ENCODE data around the gene MED13L. TPM values are rescaled to one million over a fixed set of nuclear protein-coding genes. Genes with fewer than 3 reads are reported as not detected.
"Not testable (repeated sequence)": the region's sequence is repeated elsewhere in the genome, so short reads cannot be mapped to it uniquely, and the experiment has no call there.

MED13L gene
- polyA plus RNA-seq, 4 donors, result 9.8 to 74.0 (median 14.3) TPM

DNA sequence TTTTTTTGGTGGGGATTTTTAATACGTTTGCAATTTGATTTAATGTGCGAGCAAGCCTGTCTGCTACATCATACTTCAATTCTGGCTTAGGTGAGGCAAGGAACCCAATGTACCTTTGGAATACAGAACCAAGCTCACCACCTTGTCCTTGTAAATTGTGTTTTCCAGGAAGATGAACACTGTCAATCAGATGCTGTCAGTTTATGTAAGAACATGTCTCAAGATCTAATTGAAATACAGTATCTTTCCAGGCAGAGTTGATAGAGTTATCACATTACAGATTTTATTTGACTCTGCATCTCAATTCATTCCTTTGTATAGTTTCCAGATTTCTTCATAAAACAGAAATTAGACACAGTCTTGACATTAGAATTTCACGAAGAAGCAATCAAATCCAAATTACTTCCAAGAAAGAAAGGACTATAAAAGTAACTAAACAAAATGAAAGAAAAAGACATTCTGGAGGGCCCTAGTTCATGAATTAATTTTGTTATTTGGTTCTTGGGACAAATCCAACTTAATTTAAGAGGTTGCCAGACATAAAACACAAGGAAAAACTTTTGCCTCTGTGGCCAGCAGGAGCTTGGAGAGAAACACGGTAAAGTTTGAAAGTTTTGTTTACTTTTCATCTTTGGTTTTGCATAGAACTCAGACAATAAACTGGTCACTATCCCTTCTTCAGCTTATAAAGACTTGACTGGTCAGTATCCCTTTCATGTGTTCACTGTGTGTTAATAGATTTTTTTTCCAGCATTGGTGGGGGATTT is 16.4 kb upstream of the MED13L start:
- FAIRE-seq (no peak), DNase-seq (no peak)
- H3K4me1 ChIP-seq (ENCODE audit: control insufficient read depth in 3 of 3, insufficient read depth in 2 of 3, low read depth in 1 of 3, low read length in 2 of 3), result peaks cover 0 to 2% (median 0%) of the 10 kb centered on the region in 3 donors
- no peaks in the 10 kb centered on the region for H3K27me3 ChIP-seq (ENCODE audit: control insufficient read depth in 3 of 3, insufficient read depth in 3 of 3, low read length in 3 of 3)
- no peaks in the 10 kb centered on the region for H3K36me3 ChIP-seq (ENCODE audit: control insufficient read depth in 3 of 3, insufficient read depth in 2 of 3, low read depth in 1 of 3, low read length in 3 of 3)
- H3K4me3 ChIP-seq (ENCODE audit: low read depth in 1 of 3, low read length in 3 of 3), result no peak overlapping the region
- WGBS, 3 donors, result 74 to 79% (median 78%) methylated on average over 4 of the region's 4 CpGs
- no peak overlapping the region for H3K27ac ChIP-seq (ENCODE audit: low read depth in 1 of 3, low read length in 2 of 3)
- no peaks in the 10 kb centered on the region for H3K9me3 ChIP-seq (ENCODE audit: control insufficient read depth in 2 of 2, insufficient read depth in 1 of 2, low read depth in 1 of 2, low read length in 1 of 2)

DNA sequence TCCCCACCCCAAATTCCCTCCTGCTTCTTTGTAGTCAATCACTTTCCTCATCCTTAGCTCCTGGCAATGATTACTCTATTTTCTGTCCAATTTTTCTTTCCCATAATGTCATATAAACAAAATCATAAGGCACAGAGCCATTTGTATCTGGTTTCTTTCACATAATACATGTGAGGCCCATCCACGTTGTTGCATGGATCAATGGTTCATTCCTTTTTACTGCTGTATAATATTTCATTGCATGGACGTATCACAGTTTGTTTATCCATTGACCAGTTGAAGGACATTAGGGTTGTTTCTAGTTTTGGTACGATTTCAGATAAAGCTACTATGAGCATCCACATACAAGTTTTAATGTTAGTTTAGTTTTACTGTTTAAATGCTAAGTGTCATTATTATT is 13.7 kb upstream of the MED13L start:
- 83 to 90% (median 88%) methylated on average over 3 of the region's 3 CpGs for WGBS, 3 donors
- FAIRE-seq, result no peak
- no peaks in the 10 kb centered on the region for H3K36me3 ChIP-seq (ENCODE audit: control insufficient read depth in 3 of 3, insufficient read depth in 2 of 3, low read depth in 1 of 3, low read length in 3 of 3)

DNA sequence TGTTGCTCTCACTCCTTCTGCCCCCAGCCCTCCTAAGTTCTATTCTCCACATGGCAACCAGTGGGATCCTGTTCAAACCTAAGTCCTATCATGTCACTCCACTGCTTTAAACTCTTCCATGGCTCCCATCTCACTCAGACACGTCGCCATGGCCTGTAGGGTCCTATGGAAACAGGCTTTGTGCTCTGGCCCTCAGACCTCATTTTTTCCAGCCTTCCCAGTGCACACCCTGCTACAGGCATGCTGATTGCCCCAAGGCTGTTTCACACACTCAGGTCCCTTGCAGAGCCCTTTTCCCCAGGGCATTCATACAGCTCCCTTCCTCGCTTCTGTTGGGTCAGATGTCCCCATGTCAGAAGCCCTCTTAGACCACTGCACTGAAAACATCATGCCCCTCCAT is 11.2 kb upstream of the MED13L start:
- DNase-seq (no peak), FAIRE-seq (no peak)
- no peak overlapping the region for H3K4me3 ChIP-seq (ENCODE audit: low read depth in 1 of 3, low read length in 3 of 3)
- 91 to 96% (median 92%) methylated on average over 3 of the region's 3 CpGs for WGBS, 3 donors
- H3K4me1 ChIP-seq (ENCODE audit: control insufficient read depth in 3 of 3, insufficient read depth in 2 of 3, low read depth in 1 of 3, low read length in 2 of 3), result no peaks in the 10 kb centered on the region
- no peak overlapping the region for H3K27ac ChIP-seq (ENCODE audit: low read depth in 1 of 3, low read length in 2 of 3)
- H3K36me3 ChIP-seq (ENCODE audit: control insufficient read depth in 3 of 3, insufficient read depth in 2 of 3, low read depth in 1 of 3, low read length in 3 of 3), result no peaks in the 10 kb centered on the region
- no peaks in the 10 kb centered on the region for H3K27me3 ChIP-seq (ENCODE audit: control insufficient read depth in 3 of 3, insufficient read depth in 3 of 3, low read length in 3 of 3)
- no peaks in the 10 kb centered on the region for H3K9me3 ChIP-seq (ENCODE audit: control insufficient read depth in 2 of 2, insufficient read depth in 1 of 2, low read depth in 1 of 2, low read length in 1 of 2)

More for the DNA sequence above, 13.7 kb upstream of the MED13L start:
- H3K4me1 ChIP-seq (ENCODE audit: control insufficient read depth in 3 of 3, insufficient read depth in 2 of 3, low read depth in 1 of 3, low read length in 2 of 3), result peaks cover 0 to 2% (median 0%) of the 10 kb centered on the region in 3 donors
- H3K27me3 ChIP-seq (ENCODE audit: control insufficient read depth in 3 of 3, insufficient read depth in 3 of 3, low read length in 3 of 3), result no peaks in the 10 kb centered on the region
- no peak overlapping the region for H3K27ac ChIP-seq (ENCODE audit: low read depth in 1 of 3, low read length in 2 of 3)
- no peak overlapping the region for H3K4me3 ChIP-seq (ENCODE audit: low read depth in 1 of 3, low read length in 3 of 3)
- DNase-seq, result no peak
- H3K9me3 ChIP-seq (ENCODE audit: control insufficient read depth in 2 of 2, insufficient read depth in 1 of 2, low read depth in 1 of 2, low read length in 1 of 2), result no peaks in the 10 kb centered on the region

DNA sequence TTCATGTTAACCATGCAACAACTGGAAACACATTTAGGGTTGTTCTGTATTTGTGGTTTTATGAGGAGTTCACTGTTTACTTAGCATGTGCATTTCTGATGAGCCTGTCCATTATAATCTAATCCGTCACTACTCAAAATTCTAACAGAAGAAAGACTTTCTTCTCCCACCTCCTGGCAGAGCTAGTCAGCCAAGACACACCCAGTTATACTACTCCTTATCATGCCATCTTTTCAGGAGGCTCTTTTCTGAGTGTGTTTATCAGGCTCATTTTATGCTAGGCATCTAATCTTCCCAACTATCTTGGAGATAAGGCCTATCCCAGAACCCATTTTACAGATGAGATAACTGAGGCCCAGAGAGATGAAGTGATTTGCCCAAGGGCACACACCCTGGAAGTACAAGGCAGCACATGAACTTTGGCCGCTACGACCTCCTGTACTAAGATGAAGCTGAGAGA is 10.4 kb upstream of the MED13L start:
- Histone ChIP-seq H3K4me1 (ENCODE audit: control insufficient read depth in 3 of 3, insufficient read depth in 2 of 3, low read depth in 1 of 3, low read length in 2 of 3) (peaks cover 0 to under 1% (median 0%) of the 10 kb centered on the region in 3 donors), H3K36me3 (ENCODE audit: control insufficient read depth in 3 of 3, insufficient read depth in 2 of 3, low read depth in 1 of 3, low read length in 3 of 3) (no peaks in the 10 kb centered on the region), H3K27me3 (ENCODE audit: control insufficient read depth in 3 of 3, insufficient read depth in 3 of 3, low read length in 3 of 3) (no peaks in the 10 kb centered on the region), H3K4me3 (ENCODE audit: low read depth in 1 of 3, low read length in 3 of 3) (no peak overlapping the region), H3K27ac (ENCODE audit: low read depth in 1 of 3, low read length in 2 of 3) (no peak overlapping the region), H3K9me3 (ENCODE audit: control insufficient read depth in 2 of 2, insufficient read depth in 1 of 2, low read depth in 1 of 2, low read length in 1 of 2) (no peaks in the 10 kb centered on the region)
- 58 to 77% (median 71%) methylated on average over 3 of the region's 3 CpGs for WGBS, 3 donors
- FAIRE-seq (no peak), DNase-seq (no peak)

DNA sequence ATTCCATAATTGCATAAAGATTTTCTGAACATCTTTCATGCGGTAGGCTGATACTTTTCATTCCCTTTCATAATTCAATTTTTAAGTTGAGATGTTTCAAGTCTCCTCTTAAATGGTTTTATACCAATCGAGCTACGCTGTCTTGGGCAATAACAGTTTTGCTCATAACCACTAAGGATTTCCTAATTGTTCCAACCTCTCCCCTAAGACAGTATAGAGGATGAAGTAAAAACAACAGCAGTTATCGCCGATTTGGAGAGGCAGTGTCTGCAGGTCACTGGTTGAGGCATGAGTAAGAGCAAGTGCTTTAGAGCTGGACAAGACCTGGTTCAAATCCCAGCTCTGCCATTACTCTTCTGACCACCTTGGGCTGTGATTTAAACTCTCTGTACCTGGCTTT is 6.9 kb upstream of the MED13L start:
- no peak overlapping the region for H3K27ac ChIP-seq (ENCODE audit: low read depth in 1 of 3, low read length in 2 of 3)
- WGBS, 3 donors, result 91 to 96% (median 93%) methylated on average over 5 of the region's 5 CpGs
- H3K4me3 ChIP-seq (ENCODE audit: low read depth in 1 of 3, low read length in 3 of 3), result no peak overlapping the region
- no peaks in the 10 kb centered on the region for H3K27me3 ChIP-seq (ENCODE audit: control insufficient read depth in 3 of 3, insufficient read depth in 3 of 3, low read length in 3 of 3)
- H3K4me1 ChIP-seq (ENCODE audit: control insufficient read depth in 3 of 3, insufficient read depth in 2 of 3, low read depth in 1 of 3, low read length in 2 of 3), result peaks cover 0 to 10% (median 4%) of the 10 kb centered on the region in 3 donors
- no peak for DNase-seq
- FAIRE-seq, result no peak
- H3K36me3 ChIP-seq (ENCODE audit: control insufficient read depth in 3 of 3, insufficient read depth in 2 of 3, low read depth in 1 of 3, low read length in 3 of 3), result no peaks in the 10 kb centered on the region
- H3K9me3 ChIP-seq (ENCODE audit: control insufficient read depth in 2 of 2, insufficient read depth in 1 of 2, low read depth in 1 of 2, low read length in 1 of 2), result no peaks in the 10 kb centered on the region

DNA sequence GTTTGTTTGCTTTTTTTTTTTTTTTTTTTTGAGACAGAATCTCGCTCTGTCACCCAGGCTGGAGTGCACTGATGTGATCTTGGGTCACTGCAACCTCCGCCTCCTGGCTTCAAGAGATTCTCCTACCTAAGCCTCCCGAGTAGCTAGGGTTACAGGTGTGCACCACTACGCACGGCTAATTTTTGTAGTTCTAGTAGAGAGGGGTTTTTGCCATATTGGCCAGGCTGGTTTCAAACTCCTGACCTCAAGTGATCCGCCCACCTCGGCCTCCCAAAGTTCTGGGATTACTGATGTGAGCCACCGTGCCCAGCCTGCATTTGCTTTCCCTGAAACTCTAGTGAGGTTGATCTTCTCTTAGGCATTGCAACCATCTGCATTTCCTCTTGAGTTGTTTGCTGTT is 6.4 kb upstream of the MED13L start:
- not testable (repeated sequence) for H3K36me3 ChIP-seq (ENCODE audit: control insufficient read depth in 3 of 3, insufficient read depth in 2 of 3, low read depth in 1 of 3, low read length in 3 of 3); H3K27ac ChIP-seq (ENCODE audit: low read depth in 1 of 3, low read length in 2 of 3); FAIRE-seq; H3K27me3 ChIP-seq (ENCODE audit: control insufficient read depth in 3 of 3, insufficient read depth in 3 of 3, low read length in 3 of 3); DNase-seq; H3K4me3 ChIP-seq (ENCODE audit: low read depth in 1 of 3, low read length in 3 of 3); H3K9me3 ChIP-seq (ENCODE audit: control insufficient read depth in 2 of 2, insufficient read depth in 1 of 2, low read depth in 1 of 2, low read length in 1 of 2)
- 92 to 95% (median 93%) methylated on average over 7 to 8 of the region's 8 CpGs for WGBS, 3 donors
- H3K4me1 ChIP-seq (ENCODE audit: control insufficient read depth in 3 of 3, insufficient read depth in 2 of 3, low read depth in 1 of 3, low read length in 2 of 3), result peaks cover 0 to 10% (median 4%) of the 10 kb centered on the region in 3 donors

DNA sequence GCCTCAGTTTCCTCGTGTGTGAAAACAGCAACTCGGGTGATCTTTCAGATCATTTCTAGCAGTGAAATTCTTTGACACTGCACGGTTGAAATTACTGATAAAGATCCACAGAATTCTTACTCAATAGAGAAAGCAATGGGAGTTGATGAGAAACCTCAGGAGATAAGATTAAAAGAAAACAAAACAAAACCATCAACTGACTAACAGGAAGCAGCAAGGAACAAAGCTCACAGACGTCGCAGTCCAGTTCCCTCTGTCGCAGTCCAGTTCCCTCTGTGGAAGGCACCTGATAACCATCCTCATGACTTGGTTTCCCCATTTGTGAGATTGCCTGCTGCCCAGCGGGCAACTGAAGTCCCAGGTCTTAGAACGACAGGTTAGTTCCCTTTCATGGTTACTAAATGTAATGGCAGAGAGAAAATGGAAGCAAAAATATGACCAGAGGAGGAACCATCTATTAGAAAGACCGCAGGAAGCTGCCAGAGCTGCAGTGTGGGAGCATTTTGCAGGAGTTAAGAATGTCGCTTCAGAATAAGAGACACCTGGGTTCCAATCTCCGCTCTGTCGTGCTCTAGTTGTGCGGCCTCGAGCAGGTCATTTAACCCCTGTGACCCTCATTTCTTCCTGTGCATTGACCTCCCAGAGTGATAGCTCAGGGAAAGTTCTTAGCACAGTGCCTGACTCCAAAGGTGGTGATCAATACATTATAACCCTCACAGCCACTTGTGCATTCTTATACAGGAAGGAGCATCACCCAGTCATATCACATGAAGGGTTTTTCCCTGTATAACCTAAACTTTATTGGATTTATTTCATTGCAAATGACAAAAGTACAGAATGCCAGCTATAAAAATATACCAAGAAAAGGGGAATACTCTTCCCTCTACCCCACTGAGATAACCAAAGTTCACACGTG is 5.1 kb upstream of the MED13L start:
- Histone ChIP-seq H3K36me3 (ENCODE audit: control insufficient read depth in 3 of 3, insufficient read depth in 2 of 3, low read depth in 1 of 3, low read length in 3 of 3) (no peaks in the 10 kb centered on the region), H3K27me3 (ENCODE audit: control insufficient read depth in 3 of 3, insufficient read depth in 3 of 3, low read length in 3 of 3) (no peaks in the 10 kb centered on the region), H3K4me1 (ENCODE audit: control insufficient read depth in 3 of 3, insufficient read depth in 2 of 3, low read depth in 1 of 3, low read length in 2 of 3) (peaks cover 0 to 10% (median 4%) of the 10 kb centered on the region in 3 donors), H3K4me3 (ENCODE audit: low read depth in 1 of 3, low read length in 3 of 3) (no peak overlapping the region), H3K9me3 (ENCODE audit: control insufficient read depth in 2 of 2, insufficient read depth in 1 of 2, low read depth in 1 of 2, low read length in 1 of 2) (no peaks in the 10 kb centered on the region), H3K27ac (ENCODE audit: low read depth in 1 of 3, low read length in 2 of 3) (peak overlapping the region in 1 of 3 donors; percentile 27)
- FAIRE-seq, result no peak
- WGBS, 3 donors, result 50 to 61% (median 57%) methylated on average over 15 of the region's 15 CpGs
- no peak for DNase-seq

DNA sequence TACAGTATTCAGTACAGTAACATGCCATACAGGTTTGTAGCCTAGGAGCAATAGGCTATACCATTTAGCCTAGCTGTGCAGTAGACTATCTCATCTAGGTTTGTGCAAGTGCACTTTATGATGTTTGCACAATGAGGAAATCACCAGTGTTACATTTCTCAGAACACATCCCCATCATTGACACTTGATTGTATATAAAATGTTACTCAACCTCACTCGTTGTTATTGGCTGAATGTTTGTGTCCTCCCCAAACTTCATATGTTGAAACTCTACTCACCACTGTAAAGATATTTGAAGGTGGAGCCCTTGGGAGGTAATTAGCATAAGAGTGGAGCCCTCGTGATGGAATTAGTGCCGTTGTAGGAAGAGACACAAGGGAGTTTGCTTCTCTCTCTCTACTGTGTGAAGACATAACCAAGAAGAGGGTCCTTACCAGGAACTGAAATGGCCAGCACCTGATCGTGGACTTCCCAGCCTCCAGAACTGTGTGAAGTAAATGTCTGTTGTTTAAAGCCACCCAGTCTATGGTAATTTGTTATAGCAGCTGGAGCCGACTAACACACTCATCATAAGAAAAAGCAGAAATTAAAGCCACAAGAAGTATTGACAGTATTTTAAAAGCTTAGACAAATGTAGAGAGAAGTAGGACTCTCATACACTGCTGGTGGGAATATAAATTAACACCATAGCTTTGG is 3.2 kb upstream of the MED13L start:
- H3K27me3 ChIP-seq (ENCODE audit: control insufficient read depth in 3 of 3, insufficient read depth in 3 of 3, low read length in 3 of 3), result no peaks in the 10 kb centered on the region
- no peaks in the 10 kb centered on the region for H3K9me3 ChIP-seq (ENCODE audit: control insufficient read depth in 2 of 2, insufficient read depth in 1 of 2, low read depth in 1 of 2, low read length in 1 of 2)
- peaks cover 0 to 10% (median 4%) of the 10 kb centered on the region in 3 donors for H3K4me1 ChIP-seq (ENCODE audit: control insufficient read depth in 3 of 3, insufficient read depth in 2 of 3, low read depth in 1 of 3, low read length in 2 of 3)
- no peak overlapping the region for H3K4me3 ChIP-seq (ENCODE audit: low read depth in 1 of 3, low read length in 3 of 3)
- WGBS, 3 donors, result 48 to 67% (median 67%) methylated on average over 5 of the region's 5 CpGs
- peak; percentile 36 to 83 for DNase-seq
- peak overlapping the region in 1 of 3 donors; percentile 23 for H3K27ac ChIP-seq (ENCODE audit: low read depth in 1 of 3, low read length in 2 of 3)
- FAIRE-seq, result no peak
- H3K36me3 ChIP-seq (ENCODE audit: control insufficient read depth in 3 of 3, insufficient read depth in 2 of 3, low read depth in 1 of 3, low read length in 3 of 3), result no peaks in the 10 kb centered on the region

Data from small intestine (tissue), 7 donors.